Measurements from ENCODE around the gene RAMAC.
"Not testable (repeated sequence)": the region's sequence is repeated elsewhere in the genome, so short reads cannot be mapped to it uniquely, and the experiment has no call there.

RAMAC gene

GRCh38 chr15:82966671-82967071 lies 19.3 kb upstream of the RAMAC start:
- H3K4me3 ChIP-seq (ENCODE audit: low read depth, low read length), result no peak overlapping the region

GRCh38 chr15:82968066-82968465 lies 17.9 kb upstream of the RAMAC start:
- no peak overlapping the region for H3K4me3 ChIP-seq (ENCODE audit: low read depth, low read length)

GRCh38 chr15:82969353-82969752 lies 16.7 kb upstream of the RAMAC start:
- no peak overlapping the region for H3K4me3 ChIP-seq (ENCODE audit: low read depth, low read length)

GRCh38 chr15:82970078-82970686 lies 15.8 kb upstream of the RAMAC start:
- no peak overlapping the region for H3K4me3 ChIP-seq (ENCODE audit: low read depth, low read length)

DNA sequence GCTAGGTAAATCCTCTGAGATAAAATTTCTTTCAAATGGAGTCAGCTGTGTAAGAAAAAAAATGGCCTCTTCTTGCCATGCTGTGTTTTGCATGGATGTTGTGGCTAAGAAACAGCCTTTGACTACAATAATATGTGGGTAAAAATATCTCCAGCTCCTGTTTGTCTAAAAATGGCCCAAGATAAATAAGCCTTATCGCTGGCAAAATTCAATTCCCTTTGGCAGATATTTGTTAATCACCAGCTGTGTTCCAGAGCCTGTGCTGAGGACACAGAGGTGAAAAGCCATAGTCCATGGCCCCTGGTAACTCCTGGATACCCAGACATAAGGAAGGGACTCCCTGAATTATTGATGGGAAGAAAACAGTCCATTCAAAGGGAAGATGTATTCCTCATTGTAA lies 15.3 kb upstream of the RAMAC start:
- H3K4me3 ChIP-seq (ENCODE audit: low read depth, low read length), result no peak overlapping the region

- no peak overlapping the region for H3K4me3 ChIP-seq (ENCODE audit: low read depth, low read length)
Observed at GRCh38 chr15:82971218-82971984, 14.6 kb upstream of the RAMAC start.

- H3K4me3 ChIP-seq (ENCODE audit: low read depth, low read length), result no peak overlapping the region
Observed at GRCh38 chr15:82972990-82973389, 13.0 kb upstream of the RAMAC start.

- H3K4me3 ChIP-seq (ENCODE audit: low read depth, low read length), result no peak overlapping the region
Observed at GRCh38 chr15:82977076-82977475, 8.9 kb upstream of the RAMAC start.

DNA sequence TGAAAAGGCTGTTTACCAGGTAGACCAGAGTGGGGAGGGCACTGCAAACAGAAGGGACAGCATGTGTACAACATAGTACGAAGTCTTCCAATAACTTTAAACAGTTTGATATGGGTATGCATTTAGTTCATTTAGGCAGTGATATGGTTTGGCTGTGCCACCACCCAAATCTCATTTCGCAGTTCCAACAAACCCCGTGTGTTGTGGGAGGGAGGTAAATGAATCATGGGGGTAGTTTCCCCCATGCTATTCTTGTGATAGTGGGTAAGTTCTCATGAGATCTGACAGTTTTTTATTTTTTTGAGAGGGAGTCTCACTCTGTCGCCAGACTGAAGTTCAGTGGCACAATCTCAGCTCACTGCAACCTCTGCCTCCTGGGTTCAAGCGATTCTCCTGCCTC lies 7.6 kb upstream of the RAMAC start:
- H3K4me3 ChIP-seq (ENCODE audit: low read depth, low read length), result no peak overlapping the region

DNA sequence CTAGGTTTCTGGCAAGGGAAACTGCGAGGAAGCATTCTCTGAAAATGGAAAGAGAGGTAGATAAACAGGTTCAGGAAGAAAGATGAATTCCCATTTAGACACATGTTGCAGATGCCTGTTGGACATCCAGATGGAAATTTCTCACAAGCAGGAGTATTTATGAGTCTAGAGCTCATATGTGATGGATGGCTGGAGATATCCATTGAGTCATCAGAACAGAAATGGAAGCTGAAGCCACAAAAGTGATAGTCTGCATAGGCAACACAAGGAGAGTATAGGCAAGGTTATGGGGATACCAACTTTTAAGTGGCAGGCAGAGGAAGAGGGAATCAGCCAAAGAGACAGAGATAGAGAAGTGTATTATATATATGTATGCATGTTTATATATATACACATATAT lies 6.3 kb upstream of the RAMAC start:
- no peak overlapping the region for H3K4me3 ChIP-seq (ENCODE audit: low read depth, low read length)

- H3K4me3 ChIP-seq (ENCODE audit: low read depth, low read length), result no peak overlapping the region
Observed at GRCh38 chr15:82980981-82981380, 5.0 kb upstream of the RAMAC start.

DNA sequence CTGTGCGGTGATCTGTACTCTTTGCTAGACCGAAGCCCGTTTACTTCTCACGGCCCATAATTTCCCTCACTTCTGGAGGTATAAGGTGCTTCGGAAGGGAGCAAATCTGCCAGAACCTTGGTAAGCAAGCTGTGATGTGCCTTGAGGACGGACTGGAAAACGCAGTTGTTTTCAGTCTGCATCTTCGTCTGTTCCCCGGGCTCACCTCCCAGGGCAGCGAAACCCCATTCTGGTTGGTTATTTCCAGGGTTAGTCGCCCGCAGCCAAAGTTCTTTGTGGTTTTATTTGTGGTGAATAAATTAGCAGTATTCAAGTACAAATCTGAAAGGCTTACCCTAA lies 401 bp downstream of the RAMAC start:
- H3K4me3 ChIP-seq (ENCODE audit: low read depth, low read length), result peak overlapping the region; percentile 99

- H3K4me3 ChIP-seq (ENCODE audit: low read depth, low read length), result no peak overlapping the region
Observed at GRCh38 chr15:82992436-82992998, 6.5 kb downstream of the RAMAC start.

- no peak overlapping the region for H3K4me3 ChIP-seq (ENCODE audit: low read depth, low read length)
Observed at GRCh38 chr15:82993144-82993543, 7.1 kb downstream of the RAMAC start.

GRCh38 chr15:82995076-82995475 lies 9.1 kb downstream of the RAMAC start:
- no peak overlapping the region for H3K4me3 ChIP-seq (ENCODE audit: low read depth, low read length)

- no peak overlapping the region for H3K4me3 ChIP-seq (ENCODE audit: low read depth, low read length)
Observed at GRCh38 chr15:82995938-82996337, 9.9 kb downstream of the RAMAC start.

- H3K4me3 ChIP-seq (ENCODE audit: low read depth, low read length), result no peak overlapping the region
Observed at GRCh38 chr15:82999426-82999825, 13.4 kb downstream of the RAMAC start.

DNA sequence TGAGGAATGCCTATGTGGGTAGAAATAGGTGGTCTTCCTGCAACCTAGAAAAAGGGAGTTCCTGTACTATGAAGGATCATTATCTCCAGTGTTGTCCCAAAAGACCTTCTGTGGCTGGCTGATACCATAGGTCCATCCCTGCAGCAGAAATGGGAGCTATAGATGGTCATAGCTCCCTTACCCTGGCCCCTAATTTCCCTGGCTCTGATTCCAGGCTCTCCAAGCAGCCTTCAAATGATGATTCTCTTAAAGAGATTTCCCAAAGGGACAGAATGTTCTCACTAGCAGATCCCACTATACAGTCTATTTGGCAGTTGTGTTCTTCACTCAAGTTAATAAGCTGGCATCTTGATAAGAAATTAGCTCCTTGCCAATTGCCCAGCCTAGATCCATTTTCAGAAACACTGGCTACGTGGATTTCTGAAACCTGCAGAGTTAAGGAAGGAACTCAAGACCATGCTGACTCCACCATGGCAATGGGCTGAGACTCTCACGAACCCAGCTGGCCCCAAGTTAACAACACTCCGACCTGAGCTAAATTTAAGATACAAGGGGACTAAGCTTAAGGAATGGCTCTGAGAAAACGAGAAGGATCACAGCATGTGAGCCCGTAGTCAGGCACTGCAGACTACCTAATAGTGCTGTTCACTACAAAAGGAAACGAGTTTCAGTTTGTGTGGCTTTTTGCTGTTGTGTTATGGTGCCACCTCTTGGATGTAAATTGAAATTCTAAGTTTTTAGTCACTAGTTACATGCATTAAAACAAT lies 14.1 kb downstream of the RAMAC start:
- H3K4me3 ChIP-seq (ENCODE audit: low read depth, low read length), result no peak overlapping the region

GRCh38 chr15:83000672-83001031 lies 14.6 kb downstream of the RAMAC start:
- not testable (repeated sequence) for H3K4me3 ChIP-seq (ENCODE audit: low read depth, low read length)

DNA sequence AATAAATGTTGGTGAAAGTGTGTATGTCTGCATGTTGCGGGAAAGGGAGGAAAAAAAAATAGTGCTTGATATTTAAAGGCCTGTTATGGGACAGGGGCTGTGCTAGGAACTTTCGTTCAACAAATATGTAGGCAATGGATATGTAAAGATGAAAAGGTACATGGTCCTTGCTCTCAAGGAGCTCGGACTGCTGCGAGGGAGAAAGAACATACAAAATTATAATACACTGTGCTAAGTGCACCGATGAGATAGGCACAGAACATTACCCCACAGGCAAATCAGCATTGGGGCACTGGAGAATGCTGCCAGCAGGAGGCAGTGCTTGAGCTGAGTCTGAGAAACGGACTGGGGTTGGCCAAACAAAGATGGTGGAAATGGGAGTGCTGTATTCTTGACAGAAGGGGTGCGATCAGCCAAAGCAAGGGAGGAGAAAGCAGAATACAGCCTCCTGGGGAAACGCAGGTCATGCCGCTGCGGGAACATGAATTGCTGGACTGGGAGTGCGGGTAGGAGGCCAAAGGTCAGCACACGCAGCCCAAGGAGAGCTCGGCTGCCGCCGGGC lies 24.8 kb downstream of the RAMAC start:
- H3K4me3 ChIP-seq (ENCODE audit: low read depth, low read length), result peak overlapping the region; percentile 98

DNA sequence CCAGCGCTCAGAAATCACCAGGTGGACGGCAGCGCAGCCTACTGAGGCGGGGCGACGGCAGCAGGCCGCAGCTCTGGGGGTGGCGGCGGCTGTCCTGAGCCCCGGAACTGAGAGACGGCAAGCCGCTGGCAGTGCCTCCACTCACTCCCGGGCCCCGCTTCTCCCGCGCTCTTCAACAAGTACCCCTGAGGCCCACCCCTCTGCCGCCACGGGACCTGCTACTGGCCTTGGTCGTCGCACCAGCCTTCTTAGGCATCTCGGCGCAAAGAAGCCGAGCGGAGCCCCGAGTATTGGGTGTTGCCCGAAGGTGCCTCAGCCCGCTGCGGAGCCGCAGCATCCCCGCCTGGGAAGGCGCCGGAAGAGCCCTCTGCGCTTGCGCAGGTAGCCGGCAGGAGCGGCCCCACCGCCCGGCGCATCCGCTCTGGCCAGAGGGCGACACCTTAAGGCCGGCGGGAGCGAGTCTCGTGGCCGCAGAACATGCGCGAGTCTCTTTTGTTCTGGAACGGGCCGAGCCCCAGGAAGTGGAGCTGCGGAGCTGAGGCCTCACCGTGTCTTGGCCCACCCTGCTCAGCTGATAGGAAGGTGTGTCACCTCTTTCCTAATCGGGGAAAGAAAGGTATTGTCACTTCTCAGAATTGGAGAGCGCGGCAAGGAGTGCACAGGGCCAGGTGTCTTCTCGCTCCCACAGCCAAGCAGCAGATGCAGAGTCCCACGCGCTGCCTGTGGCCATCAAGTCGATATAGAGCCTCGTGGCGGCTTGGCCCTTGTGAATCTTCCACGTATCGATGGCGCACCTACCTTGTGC lies 25.5 kb downstream of the RAMAC start, which contains the start of gene C15orf40:
TSS of gene C15orf40 (minus strand) at position 369 of the 805 bp plus-strand sequence. CDS start at position 337, 32 bp downstream.
- H3K4me3 ChIP-seq (ENCODE audit: low read depth, low read length), result peak within 1 kb of the TSS; percentile 98
